Measurements from ENCODE around the gene INPP5A.

Gene INPP5A

GRCh38 chr10:132726951-132727350, 189.4 kb downstream of the INPP5A start:
- Histone ChIP-seq H3K27me3 (ENCODE audit: control insufficient read depth, insufficient read depth, low read length) (no peaks in the 10 kb centered on the region), H3K4me1 (ENCODE audit: control insufficient read depth, insufficient read depth, low read length) (no peaks in the 10 kb centered on the region), H3K4me3 (ENCODE audit: low read depth, low read length) (no peak overlapping the region), H3K36me3 (ENCODE audit: control insufficient read depth, insufficient read depth, low read length) (peaks cover 2% of the 10 kb centered on the region), H3K9me3 (ENCODE audit: control insufficient read depth, insufficient read depth, low read length) (no peaks in the 10 kb centered on the region), H3K9ac (ENCODE audit: low read depth, low read length) (no peak overlapping the region)

DNA sequence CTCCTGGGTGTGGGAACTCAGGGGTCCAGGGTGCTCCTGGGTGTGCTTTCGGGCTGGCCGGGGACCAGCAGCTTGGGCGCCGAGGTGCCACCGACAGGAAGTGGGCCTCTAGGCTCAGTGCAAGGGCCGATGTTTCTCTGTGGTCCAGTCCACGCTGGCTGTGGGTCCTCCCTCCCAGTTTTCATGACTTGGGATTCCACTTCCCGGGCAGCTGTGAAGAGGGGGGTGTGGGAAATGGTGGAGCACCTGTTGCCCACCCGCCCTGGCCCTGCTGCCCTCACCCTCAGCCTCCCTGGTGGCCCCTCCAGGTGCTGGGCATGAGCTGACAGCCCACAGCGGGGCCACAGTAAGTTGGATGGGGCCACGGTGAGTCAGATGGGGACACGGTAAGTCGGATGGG, 189.8 kb downstream of the INPP5A start:
- peaks cover 2% of the 10 kb centered on the region for H3K36me3 ChIP-seq (ENCODE audit: control insufficient read depth, insufficient read depth, low read length)
- no peaks in the 10 kb centered on the region for H3K27me3 ChIP-seq (ENCODE audit: control insufficient read depth, insufficient read depth, low read length)
- no peaks in the 10 kb centered on the region for H3K9me3 ChIP-seq (ENCODE audit: control insufficient read depth, insufficient read depth, low read length)
- H3K4me3 ChIP-seq (ENCODE audit: low read depth, low read length): no peak overlapping the region
- H3K9ac ChIP-seq (ENCODE audit: low read depth, low read length): no peak overlapping the region
- H3K4me1 ChIP-seq (ENCODE audit: control insufficient read depth, insufficient read depth, low read length): no peaks in the 10 kb centered on the region

DNA sequence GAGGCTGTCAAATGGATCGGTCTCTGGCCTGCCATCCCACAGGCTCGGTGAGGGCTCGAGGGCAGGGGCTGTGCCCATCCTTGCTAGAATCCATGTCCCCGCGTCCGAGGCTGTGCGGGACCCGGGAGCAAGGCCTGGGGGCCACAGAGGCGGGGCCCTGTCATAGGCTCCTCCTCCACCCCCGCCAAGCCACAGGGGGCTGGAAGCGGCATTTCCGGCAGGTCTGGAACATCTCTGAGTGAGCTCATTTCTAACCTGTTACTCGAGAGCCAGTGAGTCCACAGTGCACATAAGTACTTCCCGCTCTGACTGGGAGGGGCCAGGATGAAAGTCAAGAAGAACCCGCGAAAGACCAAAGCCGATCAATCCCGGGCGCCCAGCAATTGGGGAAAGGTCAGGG, 190.7 kb downstream of the INPP5A start:
- Histone ChIP-seq H3K27me3 (ENCODE audit: control insufficient read depth, insufficient read depth, low read length) (no peaks in the 10 kb centered on the region), H3K4me3 (ENCODE audit: low read depth, low read length) (no peak overlapping the region), H3K36me3 (ENCODE audit: control insufficient read depth, insufficient read depth, low read length) (peaks cover 2% of the 10 kb centered on the region), H3K4me1 (ENCODE audit: control insufficient read depth, insufficient read depth, low read length) (no peaks in the 10 kb centered on the region), H3K9me3 (ENCODE audit: control insufficient read depth, insufficient read depth, low read length) (no peaks in the 10 kb centered on the region), H3K9ac (ENCODE audit: low read depth, low read length) (no peak overlapping the region)

DNA sequence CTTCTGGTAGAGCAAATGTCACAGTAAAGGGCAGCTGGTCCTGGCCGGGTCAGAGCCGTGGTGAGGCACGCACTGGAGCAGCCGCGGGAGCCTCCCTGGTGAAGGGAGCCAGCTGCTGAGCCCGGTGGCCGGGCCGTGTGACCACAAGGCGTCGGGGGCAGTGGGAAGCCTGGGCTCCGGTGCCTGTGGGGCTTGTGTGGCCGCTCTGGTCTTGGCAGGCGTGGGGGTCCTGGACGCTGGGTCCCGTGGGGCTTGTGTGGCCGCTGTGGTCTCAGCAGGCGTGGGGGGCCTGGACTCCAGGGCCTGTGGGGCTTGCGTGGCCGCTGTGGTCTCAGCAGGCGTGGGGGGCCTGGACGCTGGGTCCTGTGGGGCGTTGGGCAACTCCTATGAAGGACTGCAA, 191.2 kb downstream of the INPP5A start:
- Histone ChIP-seq H3K9me3 (ENCODE audit: control insufficient read depth, insufficient read depth, low read length) (no peaks in the 10 kb centered on the region), H3K4me3 (ENCODE audit: low read depth, low read length) (no peak overlapping the region), H3K4me1 (ENCODE audit: control insufficient read depth, insufficient read depth, low read length) (no peaks in the 10 kb centered on the region), H3K27me3 (ENCODE audit: control insufficient read depth, insufficient read depth, low read length) (no peaks in the 10 kb centered on the region), H3K36me3 (ENCODE audit: control insufficient read depth, insufficient read depth, low read length) (peaks cover 2% of the 10 kb centered on the region), H3K9ac (ENCODE audit: low read depth, low read length) (no peak overlapping the region)

DNA sequence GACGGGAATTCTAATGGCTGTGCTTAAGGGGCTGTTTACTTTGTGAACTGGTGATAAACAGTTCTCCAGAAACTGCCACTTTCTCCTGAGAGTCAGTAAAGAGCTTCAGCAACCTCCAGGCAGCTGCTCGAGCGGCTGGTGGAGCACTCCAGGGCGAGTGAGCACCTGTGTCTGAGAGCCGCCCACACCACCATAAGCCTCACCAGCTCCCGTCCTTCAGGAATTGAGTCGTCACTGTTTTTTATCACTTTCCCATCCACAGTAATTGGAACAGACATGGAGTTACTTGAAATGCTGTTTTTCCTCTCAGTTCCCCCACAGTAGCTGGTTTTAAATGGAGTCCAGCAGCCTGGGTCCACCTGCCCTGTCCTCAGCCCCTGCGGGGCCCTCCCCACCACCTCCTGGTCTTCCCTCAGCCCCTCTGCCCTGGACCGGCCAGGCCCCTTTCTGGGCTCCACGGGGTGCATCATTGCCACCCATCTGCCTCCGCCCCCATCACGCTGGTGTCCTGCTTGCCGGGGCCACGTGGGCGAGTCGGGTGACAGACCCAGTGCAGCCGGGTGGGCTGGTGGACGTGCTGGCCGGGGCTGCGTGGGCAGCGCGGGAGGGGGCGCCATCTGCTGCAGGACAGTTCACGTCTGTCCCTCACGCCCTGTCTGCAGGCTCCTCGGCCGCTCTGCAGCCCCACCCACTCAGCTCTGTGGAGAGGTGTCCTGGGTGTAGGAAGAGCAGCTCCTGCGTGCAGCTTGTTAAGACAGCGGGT, 192.4 kb downstream of the INPP5A start:
- Histone ChIP-seq H3K4me1 (ENCODE audit: control insufficient read depth, insufficient read depth, low read length) (no peaks in the 10 kb centered on the region), H3K9ac (ENCODE audit: low read depth, low read length) (no peak overlapping the region), H3K27me3 (ENCODE audit: control insufficient read depth, insufficient read depth, low read length) (no peaks in the 10 kb centered on the region), H3K4me3 (ENCODE audit: low read depth, low read length) (no peak overlapping the region), H3K9me3 (ENCODE audit: control insufficient read depth, insufficient read depth, low read length) (no peaks in the 10 kb centered on the region), H3K36me3 (ENCODE audit: control insufficient read depth, insufficient read depth, low read length) (peaks cover 2% of the 10 kb centered on the region)

DNA sequence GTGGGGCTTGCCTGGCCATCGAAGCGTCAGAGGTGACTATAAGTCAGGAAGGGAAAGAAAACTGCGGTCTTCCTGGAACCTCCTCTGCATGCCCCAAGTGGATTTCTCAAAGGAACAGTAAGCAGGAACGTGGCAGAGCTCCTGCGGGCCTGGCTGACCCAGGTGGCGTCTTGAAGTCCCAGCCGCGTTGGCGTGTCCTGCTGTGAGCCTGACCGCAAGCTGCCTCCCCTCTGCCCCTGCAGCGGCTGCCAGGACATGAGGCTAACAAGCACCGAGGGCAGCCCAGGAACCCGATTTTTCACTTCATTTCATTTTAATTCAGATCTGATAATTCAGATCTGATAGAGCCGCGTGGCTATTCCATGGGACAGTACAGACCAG, 193.0 kb downstream of the INPP5A start:
- Histone ChIP-seq H3K9me3 (ENCODE audit: control insufficient read depth, insufficient read depth, low read length) (no peaks in the 10 kb centered on the region), H3K36me3 (ENCODE audit: control insufficient read depth, insufficient read depth, low read length) (peaks cover 2% of the 10 kb centered on the region)

DNA sequence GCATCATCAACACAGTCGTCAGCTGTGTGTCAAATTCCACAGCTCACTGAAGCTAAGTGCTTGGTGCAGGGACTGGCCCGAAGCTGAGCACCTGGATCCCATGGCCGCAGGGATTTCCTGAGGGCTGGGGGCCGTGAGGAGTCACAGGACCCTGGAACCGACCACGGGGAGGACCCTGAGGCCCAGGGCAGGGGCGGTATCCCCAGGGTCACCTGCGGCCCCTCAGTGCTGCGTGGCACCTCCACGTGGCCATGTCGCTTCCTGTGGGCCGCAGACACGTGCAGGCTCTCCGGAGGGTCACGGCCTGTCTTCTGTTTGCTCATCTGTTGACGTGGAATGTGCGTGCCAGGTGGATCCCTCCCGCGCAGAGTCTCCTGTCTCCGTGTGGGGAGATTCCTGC, 194.9 kb downstream of the INPP5A start:
- H3K4me3 ChIP-seq (ENCODE audit: low read depth, low read length): no peak overlapping the region
- H3K9ac ChIP-seq (ENCODE audit: low read depth, low read length): no peak overlapping the region
- no peaks in the 10 kb centered on the region for H3K27me3 ChIP-seq (ENCODE audit: control insufficient read depth, insufficient read depth, low read length)
- no peaks in the 10 kb centered on the region for H3K9me3 ChIP-seq (ENCODE audit: control insufficient read depth, insufficient read depth, low read length)
- no peaks in the 10 kb centered on the region for H3K4me1 ChIP-seq (ENCODE audit: control insufficient read depth, insufficient read depth, low read length)
- peaks cover 4% of the 10 kb centered on the region for H3K36me3 ChIP-seq (ENCODE audit: control insufficient read depth, insufficient read depth, low read length)

More for the DNA sequence above, 193.0 kb downstream of the INPP5A start:
- no peaks in the 10 kb centered on the region for H3K4me1 ChIP-seq (ENCODE audit: control insufficient read depth, insufficient read depth, low read length)
- H3K27me3 ChIP-seq (ENCODE audit: control insufficient read depth, insufficient read depth, low read length): no peaks in the 10 kb centered on the region
- H3K9ac ChIP-seq (ENCODE audit: low read depth, low read length): no peak overlapping the region
- no peak overlapping the region for H3K4me3 ChIP-seq (ENCODE audit: low read depth, low read length)

- no peak overlapping the region for H3K9ac ChIP-seq (ENCODE audit: low read depth, low read length)
These were observed 196.3 kb downstream of the INPP5A start for GRCh38 chr10:132733926-132734325.

GRCh38 chr10:132735341-132735775, 197.8 kb downstream of the INPP5A start:
- no peak overlapping the region for H3K9ac ChIP-seq (ENCODE audit: low read depth, low read length)

More at GRCh38 chr10:132733926-132734325, 196.3 kb downstream of the INPP5A start:
- Histone ChIP-seq H3K4me3 (ENCODE audit: low read depth, low read length) (no peak overlapping the region), H3K4me1 (ENCODE audit: control insufficient read depth, insufficient read depth, low read length) (no peaks in the 10 kb centered on the region), H3K27me3 (ENCODE audit: control insufficient read depth, insufficient read depth, low read length) (no peaks in the 10 kb centered on the region), H3K9me3 (ENCODE audit: control insufficient read depth, insufficient read depth, low read length) (no peaks in the 10 kb centered on the region), H3K36me3 (ENCODE audit: control insufficient read depth, insufficient read depth, low read length) (peaks cover 4% of the 10 kb centered on the region)

GRCh38 chr10:132735923-132736391, 198.4 kb downstream of the INPP5A start:
- Histone ChIP-seq H3K36me3 (ENCODE audit: control insufficient read depth, insufficient read depth, low read length) (peaks cover 2% of the 10 kb centered on the region), H3K9me3 (ENCODE audit: control insufficient read depth, insufficient read depth, low read length) (no peaks in the 10 kb centered on the region), H3K4me1 (ENCODE audit: control insufficient read depth, insufficient read depth, low read length) (no peaks in the 10 kb centered on the region), H3K4me3 (ENCODE audit: low read depth, low read length) (no peak overlapping the region), H3K27me3 (ENCODE audit: control insufficient read depth, insufficient read depth, low read length) (no peaks in the 10 kb centered on the region), H3K9ac (ENCODE audit: low read depth, low read length) (no peak overlapping the region)

More at GRCh38 chr10:132735341-132735775, 197.8 kb downstream of the INPP5A start:
- H3K4me1 ChIP-seq (ENCODE audit: control insufficient read depth, insufficient read depth, low read length): no peaks in the 10 kb centered on the region
- H3K9me3 ChIP-seq (ENCODE audit: control insufficient read depth, insufficient read depth, low read length): no peaks in the 10 kb centered on the region
- no peak overlapping the region for H3K4me3 ChIP-seq (ENCODE audit: low read depth, low read length)
- no peaks in the 10 kb centered on the region for H3K27me3 ChIP-seq (ENCODE audit: control insufficient read depth, insufficient read depth, low read length)
- H3K36me3 ChIP-seq (ENCODE audit: control insufficient read depth, insufficient read depth, low read length): peaks cover 4% of the 10 kb centered on the region

GRCh38 chr10:132737390-132738048, 199.9 kb downstream of the INPP5A start:
- no peaks in the 10 kb centered on the region for H3K27me3 ChIP-seq (ENCODE audit: control insufficient read depth, insufficient read depth, low read length)
- H3K4me1 ChIP-seq (ENCODE audit: control insufficient read depth, insufficient read depth, low read length): no peaks in the 10 kb centered on the region
- H3K9me3 ChIP-seq (ENCODE audit: control insufficient read depth, insufficient read depth, low read length): no peaks in the 10 kb centered on the region
- no peak overlapping the region for H3K9ac ChIP-seq (ENCODE audit: low read depth, low read length)
- H3K36me3 ChIP-seq (ENCODE audit: control insufficient read depth, insufficient read depth, low read length): peaks cover 2% of the 10 kb centered on the region
- no peak overlapping the region for H3K4me3 ChIP-seq (ENCODE audit: low read depth, low read length)

Data from iPS-15b (cell line).